ENCODE measurements around the gene TMEM18.
"Not testable (repeated sequence)": the region's sequence is repeated elsewhere in the genome, so short reads cannot be mapped to it uniquely, and the experiment has no call there.

TMEM18 gene

GRCh38 chr2:705971-706511 lies 28.8 kb upstream of the TMEM18 start:
- Mint-ChIP-seq H3K27ac (no peak overlapping the region), H3K4me1 (peaks cover 17% of the 10 kb centered on the region), H3K9me3 (no peaks in the 10 kb centered on the region), H3K4me3 (no peak overlapping the region), H3K36me3 (no peaks in the 10 kb centered on the region)
- DNase-seq (ENCODE audit: low spot score in 2 of 2) (no peak), ATAC-seq (peak; percentile 91)

- not testable (repeated sequence) for H3K4me3 Mint-ChIP-seq; H3K36me3 Mint-ChIP-seq; ATAC-seq; H3K9me3 Mint-ChIP-seq; H3K27ac Mint-ChIP-seq; DNase-seq (ENCODE audit: low spot score in 2 of 2)
- H3K4me1 Mint-ChIP-seq: peaks cover 17% of the 10 kb centered on the region
These were observed 25.6 kb upstream of the TMEM18 start for GRCh38 chr2:702765-703164.

GRCh38 chr2:696999-697627 lies 19.9 kb upstream of the TMEM18 start:
- H3K36me3 Mint-ChIP-seq: no peaks in the 10 kb centered on the region
- H3K4me1 Mint-ChIP-seq: peaks cover 6% of the 10 kb centered on the region
- no peaks in the 10 kb centered on the region for H3K9me3 Mint-ChIP-seq
- no peak overlapping the region for H3K27ac Mint-ChIP-seq
- DNase-seq (ENCODE audit: low spot score in 2 of 2) (no peak), ATAC-seq (no peak)
- no peak overlapping the region for H3K4me3 Mint-ChIP-seq

GRCh38 chr2:696463-696862 lies 19.3 kb upstream of the TMEM18 start:
- no peaks in the 10 kb centered on the region for H3K36me3 Mint-ChIP-seq
- peak; percentile 46 for ATAC-seq
- no peak overlapping the region for H3K27ac Mint-ChIP-seq
- H3K4me3 Mint-ChIP-seq: no peak overlapping the region
- peaks cover 6% of the 10 kb centered on the region for H3K4me1 Mint-ChIP-seq
- H3K9me3 Mint-ChIP-seq: no peaks in the 10 kb centered on the region
- no peak for DNase-seq (ENCODE audit: low spot score in 2 of 2)

- no peak overlapping the region for H3K27ac Mint-ChIP-seq
- ATAC-seq (no peak), DNase-seq (ENCODE audit: low spot score in 2 of 2) (no peak)
- no peaks in the 10 kb centered on the region for H3K36me3 Mint-ChIP-seq
- no peaks in the 10 kb centered on the region for H3K9me3 Mint-ChIP-seq
- no peak overlapping the region for H3K4me3 Mint-ChIP-seq
- peaks cover 6% of the 10 kb centered on the region for H3K4me1 Mint-ChIP-seq
These were observed 17.8 kb upstream of the TMEM18 start for GRCh38 chr2:694906-695510.

GRCh38 chr2:694174-694573 lies 17.0 kb upstream of the TMEM18 start:
- DNase-seq (ENCODE audit: low spot score in 2 of 2) (no peak), ATAC-seq (no peak)
- Mint-ChIP-seq H3K36me3 (no peaks in the 10 kb centered on the region), H3K27ac (no peak overlapping the region), H3K4me3 (no peak overlapping the region), H3K4me1 (peaks cover 6% of the 10 kb centered on the region), H3K9me3 (no peaks in the 10 kb centered on the region)

GRCh38 chr2:693606-694005 lies 16.4 kb upstream of the TMEM18 start:
- H3K36me3 Mint-ChIP-seq: no peaks in the 10 kb centered on the region
- H3K4me3 Mint-ChIP-seq: no peak overlapping the region
- peaks cover 6% of the 10 kb centered on the region for H3K4me1 Mint-ChIP-seq
- DNase-seq (ENCODE audit: low spot score in 2 of 2) (no peak), ATAC-seq (no peak)
- no peaks in the 10 kb centered on the region for H3K9me3 Mint-ChIP-seq
- no peak overlapping the region for H3K27ac Mint-ChIP-seq

GRCh38 chr2:692767-693166 lies 15.6 kb upstream of the TMEM18 start:
- DNase-seq (ENCODE audit: low spot score in 2 of 2) (no peak), ATAC-seq (no peak)
- no peak overlapping the region for H3K27ac Mint-ChIP-seq
- H3K36me3 Mint-ChIP-seq: no peaks in the 10 kb centered on the region
- H3K4me1 Mint-ChIP-seq: peaks cover 6% of the 10 kb centered on the region
- no peaks in the 10 kb centered on the region for H3K9me3 Mint-ChIP-seq
- no peak overlapping the region for H3K4me3 Mint-ChIP-seq

- no peak overlapping the region for H3K4me3 Mint-ChIP-seq
- no peaks in the 10 kb centered on the region for H3K36me3 Mint-ChIP-seq
- no peaks in the 10 kb centered on the region for H3K9me3 Mint-ChIP-seq
- ATAC-seq (no peak), DNase-seq (ENCODE audit: low spot score in 2 of 2) (no peak)
- no peak overlapping the region for H3K27ac Mint-ChIP-seq
- H3K4me1 Mint-ChIP-seq: peaks cover 6% of the 10 kb centered on the region
These were observed 14.9 kb upstream of the TMEM18 start for GRCh38 chr2:691821-692761.

GRCh38 chr2:690799-691198 lies 13.6 kb upstream of the TMEM18 start:
- peaks cover 6% of the 10 kb centered on the region for H3K4me1 Mint-ChIP-seq
- no peak overlapping the region for H3K4me3 Mint-ChIP-seq
- no peak overlapping the region for H3K27ac Mint-ChIP-seq
- H3K9me3 Mint-ChIP-seq: peaks cover 3% of the 10 kb centered on the region
- DNase-seq (ENCODE audit: low spot score in 2 of 2): no peak
- H3K36me3 Mint-ChIP-seq: no peaks in the 10 kb centered on the region
- no peak for ATAC-seq

GRCh38 chr2:689877-690510 lies 12.8 kb upstream of the TMEM18 start:
- no peak overlapping the region for H3K27ac Mint-ChIP-seq
- ATAC-seq: no peak
- H3K4me3 Mint-ChIP-seq: no peak overlapping the region
- peaks cover 8% of the 10 kb centered on the region for H3K9me3 Mint-ChIP-seq
- peaks cover 6% of the 10 kb centered on the region for H3K4me1 Mint-ChIP-seq
- no peak for DNase-seq (ENCODE audit: low spot score in 2 of 2)
- no peaks in the 10 kb centered on the region for H3K36me3 Mint-ChIP-seq

GRCh38 chr2:689237-689636 lies 12.0 kb upstream of the TMEM18 start:
- no peak overlapping the region for H3K4me3 Mint-ChIP-seq
- H3K36me3 Mint-ChIP-seq: no peaks in the 10 kb centered on the region
- H3K27ac Mint-ChIP-seq: no peak overlapping the region
- DNase-seq (ENCODE audit: low spot score in 2 of 2) (no peak), ATAC-seq (no peak)
- peaks cover 14% of the 10 kb centered on the region for H3K9me3 Mint-ChIP-seq
- peaks cover 6% of the 10 kb centered on the region for H3K4me1 Mint-ChIP-seq

GRCh38 chr2:688504-689076 lies 11.4 kb upstream of the TMEM18 start:
- Mint-ChIP-seq H3K27ac (no peak overlapping the region), H3K4me1 (peaks cover 6% of the 10 kb centered on the region), H3K4me3 (no peak overlapping the region), H3K9me3 (peaks cover 14% of the 10 kb centered on the region), H3K36me3 (no peaks in the 10 kb centered on the region)
- ATAC-seq (no peak), DNase-seq (ENCODE audit: low spot score in 2 of 2) (no peak)

- ATAC-seq: no peak
- Mint-ChIP-seq H3K9me3 (peaks cover 14% of the 10 kb centered on the region), H3K4me1 (no peaks in the 10 kb centered on the region)
These were observed 8.2 kb upstream of the TMEM18 start for GRCh38 chr2:685421-685820.

GRCh38 chr2:684913-685312 lies 7.7 kb upstream of the TMEM18 start:
- H3K27ac Mint-ChIP-seq; DNase-seq (ENCODE audit: low spot score in 2 of 2); H3K36me3 Mint-ChIP-seq; H3K4me1 Mint-ChIP-seq; ATAC-seq; H3K4me3 Mint-ChIP-seq: not testable (repeated sequence)
- H3K9me3 Mint-ChIP-seq: peaks cover 14% of the 10 kb centered on the region

More at GRCh38 chr2:685421-685820, 8.2 kb upstream of the TMEM18 start:
- Mint-ChIP-seq H3K36me3 (no peaks in the 10 kb centered on the region), H3K27ac (no peak overlapping the region), H3K4me3 (no peak overlapping the region)
- DNase-seq (ENCODE audit: low spot score in 2 of 2): no peak
